GM18858 (cell line): Measurements from ENCODE around the gene POLE2.
"Not testable (repeated sequence)": the region's sequence is repeated elsewhere in the genome, so short reads cannot be mapped to it uniquely, and the experiment has no call there.

Source experiments
- ATAC-seq: cut with Tn5 transposase; IDR thresholded peaks from one replicate; pipeline ENCODE4 v1.9.1; 2021; ENCODE audit not compliant: unreplicated experiment

POLE2 gene

DNA sequence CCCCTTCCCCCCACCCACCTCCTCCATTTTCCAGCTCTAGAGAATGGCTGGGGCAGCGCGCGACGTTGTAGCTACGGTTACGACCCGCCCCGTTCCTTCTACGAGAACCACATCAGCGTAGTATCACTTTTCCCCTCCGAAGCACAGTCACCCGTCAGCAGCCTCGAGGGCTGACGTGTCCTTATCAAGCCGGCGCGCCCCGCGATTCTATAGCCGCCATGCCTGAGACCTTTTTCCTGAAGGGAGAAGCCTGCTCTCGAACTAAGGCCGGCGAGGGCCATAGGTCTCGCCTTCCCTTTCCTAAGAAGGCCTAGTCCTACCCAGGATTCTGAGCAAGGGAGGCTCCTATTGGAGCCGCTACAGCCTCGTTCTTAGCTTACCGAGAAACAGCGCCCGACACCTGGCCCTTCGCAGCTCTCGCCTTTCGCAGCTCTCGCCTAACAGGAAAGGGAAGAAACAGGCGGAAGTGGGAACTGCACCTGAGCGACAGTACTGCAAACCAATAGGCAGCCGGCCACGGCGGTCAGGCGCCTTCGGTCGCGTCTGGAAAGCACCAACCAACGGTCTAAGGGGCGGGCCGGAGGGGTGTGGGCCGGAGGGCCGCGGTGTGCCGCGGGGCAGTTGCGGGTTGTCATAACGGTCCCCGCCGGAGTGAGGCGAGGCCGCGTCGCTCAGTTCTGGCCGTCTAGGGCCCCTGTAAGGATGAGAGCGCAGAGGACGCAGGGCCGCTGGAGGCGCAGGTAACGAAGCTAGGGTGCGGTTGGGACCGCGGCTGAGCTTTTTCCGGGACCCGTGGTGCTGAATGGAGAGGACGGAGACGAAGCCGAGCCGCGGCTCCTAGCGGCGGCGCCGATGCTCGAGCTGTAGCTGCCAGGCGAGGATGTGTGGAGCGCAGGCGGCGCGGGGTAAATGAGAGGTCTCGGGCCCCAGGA lies 67.6 kb downstream of the POLE2 start, which contains the start of the genes MGAT2 and RPL36AL:
TSS of gene MGAT2 (plus strand) at position 618 of the 932 bp plus-strand sequence. CDS start 470 bp downstream, outside the sequence.
TSS of gene RPL36AL (minus strand) at position 445 of the 932 bp plus-strand sequence. CDS start 1,522 bp downstream, outside the sequence.
- ATAC-seq: peak; percentile 88

DNA sequence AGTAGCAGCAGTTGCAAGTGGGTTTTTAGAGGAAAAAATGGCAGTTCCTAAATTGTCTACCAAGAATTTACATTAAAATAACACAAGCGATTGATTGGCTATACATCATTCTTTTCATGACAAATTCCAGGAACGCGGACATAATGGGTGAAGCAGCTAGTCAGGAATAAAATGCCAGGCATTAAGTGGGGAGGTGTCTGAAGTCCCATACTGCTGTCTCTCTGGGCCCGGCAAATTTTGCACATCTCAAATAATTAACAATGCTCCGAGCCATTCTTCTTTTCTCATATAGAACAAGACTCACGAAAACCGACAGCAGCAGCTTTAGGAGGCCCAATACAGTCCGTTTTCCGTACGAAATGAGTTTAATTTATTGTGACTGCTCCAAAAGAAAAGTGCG lies 68.3 kb downstream of the POLE2 start:
- no peak for ATAC-seq

DNA sequence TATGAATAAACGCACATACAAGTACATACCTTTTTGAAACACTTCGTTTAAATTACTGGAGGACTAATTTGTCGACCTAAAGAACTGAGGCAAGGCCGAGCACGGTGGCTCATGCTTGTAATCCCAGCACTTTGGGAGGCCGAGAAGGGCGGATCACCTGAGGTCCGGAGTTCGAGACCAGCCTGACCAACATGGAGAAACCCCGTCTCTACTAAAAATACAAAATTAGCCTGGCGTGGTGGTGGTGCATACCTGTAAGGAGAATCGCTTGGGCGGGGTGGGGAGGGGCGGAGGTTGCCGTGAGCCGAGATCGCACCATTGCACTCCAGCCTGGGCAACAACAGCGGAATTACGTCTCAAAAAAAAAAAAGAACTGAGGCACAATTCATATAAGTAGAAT lies 68.7 kb downstream of the POLE2 start:
- not testable (repeated sequence) for ATAC-seq

DNA sequence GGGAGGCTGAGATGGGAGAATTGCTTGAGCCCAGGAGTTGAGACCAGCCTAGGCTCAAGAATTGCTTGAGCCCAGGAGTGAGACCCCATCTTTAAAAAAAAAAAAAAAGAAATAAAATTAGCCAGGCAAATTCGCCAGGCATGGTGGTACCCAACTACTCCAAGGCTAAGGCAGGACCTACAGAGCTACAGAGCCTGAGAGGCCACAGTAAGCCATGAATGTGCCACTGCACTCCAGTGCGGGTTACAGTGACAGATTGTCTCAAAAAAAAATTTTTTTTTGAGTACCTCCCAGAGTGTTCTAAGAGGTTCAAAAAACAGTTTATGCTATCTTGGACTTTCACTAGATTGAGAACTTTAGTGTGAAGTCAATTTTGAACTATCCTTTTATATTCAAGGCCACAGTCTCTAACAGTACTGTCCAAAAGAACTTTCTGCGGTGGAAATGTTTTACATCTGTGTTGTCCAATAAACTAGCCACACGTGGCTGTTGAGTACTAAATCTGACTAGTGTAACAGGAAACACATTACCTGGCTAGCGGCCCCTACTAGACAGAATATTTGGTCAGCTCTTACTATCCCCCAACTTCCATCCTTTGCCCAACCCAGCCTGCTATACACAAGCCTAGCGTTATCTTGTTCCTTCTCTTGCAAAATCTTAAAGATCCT lies 70.0 kb downstream of the POLE2 start:
- ATAC-seq: no peak

DNA sequence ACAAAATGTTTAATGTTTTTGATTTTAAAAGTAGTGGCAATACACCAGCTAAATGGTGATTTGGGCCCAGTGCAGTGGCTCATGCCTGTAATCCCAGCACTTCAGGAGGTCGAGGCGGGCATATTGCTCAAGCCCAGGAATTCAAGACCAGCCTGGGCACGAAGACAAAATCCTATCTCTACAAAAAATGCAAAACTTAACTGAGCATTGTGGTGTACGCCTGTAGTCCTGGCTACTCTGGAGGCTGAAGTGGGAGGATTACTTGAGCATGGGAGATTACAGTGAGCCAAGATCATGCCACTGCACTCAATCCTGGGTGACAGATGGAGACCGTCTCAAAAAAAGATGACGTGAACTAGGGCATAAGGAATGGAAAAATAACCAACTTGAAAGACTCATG lies 72.2 kb downstream of the POLE2 start:
- ATAC-seq: no peak

- no peak for ATAC-seq
Observed at GRCh38 chr14:49614196-49614595, 73.8 kb downstream of the POLE2 start.

DNA sequence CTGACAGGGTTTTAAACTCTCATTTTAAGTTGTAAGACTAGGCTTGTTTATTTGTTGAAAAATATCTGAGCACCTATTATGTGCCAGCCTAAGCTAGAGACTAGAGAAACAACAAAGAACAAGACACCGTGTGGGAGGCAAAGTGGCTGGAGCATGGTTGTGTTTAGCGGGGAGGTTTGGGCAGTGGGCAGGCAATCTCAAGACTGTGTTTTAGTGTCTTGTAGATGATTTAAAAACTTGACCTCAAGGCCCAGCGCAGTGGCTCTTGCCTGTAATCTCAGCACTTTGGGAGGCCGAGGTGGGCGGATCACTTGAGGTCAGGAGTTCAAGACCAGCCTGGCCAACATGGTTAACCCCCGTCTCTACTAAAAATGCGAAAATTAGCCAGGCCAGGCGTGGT lies 75.3 kb downstream of the POLE2 start:
- ATAC-seq: no peak

- ATAC-seq: no peak
Observed at GRCh38 chr14:49612251-49612650, 75.8 kb downstream of the POLE2 start.

DNA sequence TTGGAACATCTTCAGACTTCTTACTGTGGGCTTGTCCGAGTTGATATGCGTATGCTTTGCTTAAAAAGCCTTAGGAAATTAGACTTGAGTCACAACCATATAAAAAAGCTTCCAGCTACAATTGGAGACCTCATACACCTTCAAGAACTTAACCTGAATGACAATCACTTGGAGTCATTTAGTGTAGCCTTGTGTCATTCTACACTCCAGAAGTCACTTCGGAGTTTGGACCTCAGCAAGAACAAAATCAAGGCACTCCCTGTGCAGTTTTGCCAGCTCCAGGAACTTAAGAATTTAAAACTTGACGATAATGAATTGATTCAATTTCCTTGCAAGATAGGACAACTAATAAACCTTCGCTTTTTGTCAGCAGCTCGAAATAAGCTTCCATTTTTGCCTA lies 80.4 kb downstream of the POLE2 start:
- ATAC-seq: no peak

DNA sequence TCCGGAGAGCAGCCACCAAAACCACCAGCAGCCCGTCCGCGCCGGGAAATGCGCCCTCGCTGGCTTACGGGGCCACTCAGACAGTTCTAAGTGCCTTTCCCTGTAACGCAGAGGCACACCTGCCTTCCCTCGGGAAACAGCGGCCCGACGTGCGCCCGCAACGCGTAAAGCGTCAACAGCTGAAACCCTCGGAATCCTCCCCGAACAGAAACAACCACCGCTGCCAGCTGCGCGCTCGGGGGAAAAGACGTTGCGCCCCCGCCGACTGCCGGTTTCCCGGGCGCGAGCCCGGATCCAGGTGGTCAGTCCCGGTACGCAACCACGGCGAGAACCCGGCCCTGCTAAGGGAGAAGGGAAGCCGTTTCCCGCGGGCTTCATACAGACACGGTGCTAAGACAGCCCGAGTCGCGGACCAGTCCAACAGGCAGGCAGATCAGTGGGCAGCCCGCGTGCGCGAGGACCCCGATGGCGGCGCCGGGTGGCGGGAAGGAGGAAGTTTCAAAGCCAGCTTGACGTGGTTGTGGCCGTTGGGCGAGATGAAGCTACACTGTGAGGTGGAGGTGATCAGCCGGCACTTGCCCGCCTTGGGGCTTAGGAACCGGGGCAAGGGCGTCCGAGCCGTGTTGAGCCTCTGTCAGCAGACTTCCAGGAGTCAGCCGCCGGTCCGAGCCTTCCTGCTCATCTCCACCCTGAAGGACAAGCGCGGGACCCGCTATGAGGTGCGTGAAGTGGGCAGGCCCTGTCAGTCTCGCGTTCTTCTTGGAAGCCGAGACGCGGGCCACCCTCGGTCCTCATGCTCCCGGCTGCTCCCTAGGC lies 89.3 kb downstream of the POLE2 start, which contains the start of gene LRR1:
TSS of gene LRR1 (plus strand) at position 456 of the 816 bp plus-strand sequence. CDS start at position 537, 81 bp downstream.
- ATAC-seq: peak; percentile 33

DNA sequence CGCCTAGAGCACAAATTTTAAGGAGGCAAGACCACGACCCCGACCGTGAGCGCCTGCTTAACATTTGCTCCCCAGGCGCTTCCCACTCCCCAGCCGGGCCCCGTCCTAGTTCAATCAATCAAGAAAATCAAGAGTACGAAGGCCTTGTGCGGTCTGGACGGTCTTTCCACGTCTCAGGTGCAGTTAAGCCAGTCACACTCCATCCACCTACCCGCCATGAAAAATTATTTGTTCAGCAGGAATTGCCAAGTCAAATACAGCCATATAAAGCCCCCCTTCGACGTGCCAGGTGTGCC lies 89.9 kb downstream of the POLE2 start:
- no peak for ATAC-seq

DNA sequence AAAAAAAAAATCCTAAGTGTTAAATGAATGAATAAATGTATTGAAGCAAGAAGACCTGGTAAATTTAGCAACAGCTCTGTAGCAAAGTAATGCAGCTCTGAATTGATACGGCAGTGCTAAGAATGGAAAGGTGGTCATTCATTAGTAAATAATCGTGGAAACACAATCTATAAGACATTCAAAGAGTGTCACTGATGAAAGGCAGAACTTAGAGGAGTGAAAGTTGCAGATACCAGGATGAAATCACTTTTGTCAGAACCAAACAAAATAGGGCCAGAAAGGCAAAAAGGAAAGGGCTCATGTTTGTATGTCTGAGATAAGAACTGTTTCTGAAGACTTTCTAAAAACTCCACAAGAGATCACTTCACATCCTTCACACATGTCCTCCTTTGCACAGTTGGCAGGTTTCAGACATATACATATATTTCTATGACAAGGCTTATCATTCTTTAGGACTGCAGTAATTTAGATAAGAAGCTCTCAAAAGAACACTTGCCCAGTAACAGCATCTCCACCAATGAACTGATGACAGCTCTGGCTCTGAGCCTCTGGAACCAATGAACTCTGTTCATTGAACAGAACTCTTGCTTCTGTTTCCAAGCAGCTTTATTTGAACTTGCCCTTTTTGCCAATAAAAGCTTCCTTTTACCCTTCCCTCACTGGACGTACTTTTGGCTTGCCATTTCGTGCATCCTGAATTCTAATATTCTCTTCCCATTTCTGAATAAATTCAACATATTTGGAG lies 93.5 kb downstream of the POLE2 start:
- ATAC-seq: peak; percentile 29
